GM12874 (cell line): ENCODE results near the gene TRIM2.

ENCODE experiments used
- CTCF ChIP-seq: IDR thresholded peaks from 2 replicates; pipeline ENCODE4 v1.5.1; 2011; ENCODE audit warnings: low read depth, mild to moderate bottlenecking, control low read depth, low read length, moderate library complexity; ENCODE audit not compliant: insufficient read depth

Gene TRIM2

GRCh38 chr4:153341575-153342090, 137.4 kb downstream of the TRIM2 start:
- no peak for TF ChIP-seq CTCF

- no peak for TF ChIP-seq CTCF
These were observed 138.7 kb downstream of the TRIM2 start for GRCh38 chr4:153342751-153343552.

- TF ChIP-seq CTCF, result peak; percentile 96
These were observed 140.1 kb downstream of the TRIM2 start, which contains the start of gene MND1 for GRCh38 chr4:153344131-153345011. MND1 (plus strand) TSS chr4:153344688; CDS start chr4:153344738, 50 bp downstream.

GRCh38 chr4:153345012-153345981, 141.1 kb downstream of the TRIM2 start:
- TF ChIP-seq CTCF, result no peak

- no peak for TF ChIP-seq CTCF
These were observed 141.8 kb downstream of the TRIM2 start for GRCh38 chr4:153346031-153346430.

- no peak for TF ChIP-seq CTCF
These were observed 142.3 kb downstream of the TRIM2 start for GRCh38 chr4:153346563-153346962.
